K562 treated with DMSO at 1 percent for 48 hours (cell line): ENCODE measurements around the gene TCEAL3. TPM values are rescaled to one million over a fixed set of nuclear protein-coding genes. Genes with fewer than 3 reads are reported as not detected.

Experiments
- total RNA-seq: library from RNA; unstranded; fragments of 300-600 nt; gene quantifications from 2 replicates; pipeline ENCODE4 v1.2.3, GENCODE V29; 2022; ENCODE audit warnings: low replicate concordance; ENCODE audit errors: extremely low read depth

The TCEAL3 gene
- not detected in 2 replicates for total RNA-seq

GRCh38 chrX:103607364-103608305, at the start of gene TCEAL3:
TSS of gene TCEAL3 (plus strand) at chrX:103607963. CDS start at chrX:103609065, 1,102 bp downstream.

GRCh38 chrX:103585411-103586313, 22.1 kb upstream of the TCEAL3 start, which contains the start of gene TCEAL4:
TSS of gene TCEAL4 (plus strand) at chrX:103585515. CDS start at chrX:103586676, 1,161 bp downstream.

GRCh38 chrX:103628386-103629317, 20.9 kb downstream of the TCEAL3 start, which contains the start of gene TCEAL1:
TSS of gene TCEAL1 (plus strand) at chrX:103628975. CDS start at chrX:103629917, 942 bp downstream.

Other genes with a start within 250 kb of the TCEAL3 start
- not detected in 2 replicates for gene BEX3, start 231.4 kb upstream of the TCEAL3 start, total RNA-seq
- not detected in 2 replicates for gene RAB40A, start 88.5 kb upstream of the TCEAL3 start, total RNA-seq
- gene TCEAL4, start 22.4 kb upstream of the TCEAL3 start, total RNA-seq: not detected in 2 replicates
- not detected in 2 replicates for gene TCEAL1, start 21.0 kb downstream of the TCEAL3 start, total RNA-seq
- not detected in 2 replicates for gene MORF4L2, start 78.7 kb downstream of the TCEAL3 start, total RNA-seq
- not detected in 2 replicates for gene TMEM31, start 102.9 kb downstream of the TCEAL3 start, total RNA-seq
- gene PLP1, start 168.9 kb downstream of the TCEAL3 start, total RNA-seq: not detected in 2 replicates
- not detected in 2 replicates for gene RAB9B, start 224.3 kb downstream of the TCEAL3 start, total RNA-seq